ENCODE measurements around the gene OPN4.

GRCh38 chr10:86607674-86608073, 46.7 kb upstream of the OPN4 start:
- TF ChIP-seq POLR2A (IDR thresholded peaks at IDR 0.05; ENCODE audit: low read depth, low read length) (no peak), POLR2AphosphoS5 (IDR thresholded peaks at IDR 0.05; ENCODE audit: low read depth, low read length) (no peak), TAF1 (IDR thresholded peaks at IDR 0.05; ENCODE audit: borderline replicate concordance, low read depth, low read length) (no peak)
